ENCODE results near the gene ZCCHC14.
"Not testable (repeated sequence)": the region's sequence is repeated elsewhere in the genome, so short reads cannot be mapped to it uniquely, and the experiment has no call there.

Gene ZCCHC14

GRCh38 chr16:87497023-87497766 is 4.4 kb upstream of the ZCCHC14 start:
- not testable (repeated sequence) for DNase-seq (ENCODE audit: low read depth, low spot score)

- no peak for DNase-seq (ENCODE audit: low read depth, low spot score)
These were observed 3.6 kb upstream of the ZCCHC14 start for GRCh38 chr16:87496447-87496801.

- no peak for DNase-seq (ENCODE audit: low read depth, low spot score)
These were observed 3.0 kb upstream of the ZCCHC14 start for GRCh38 chr16:87495578-87496446.

GRCh38 chr16:87493608-87494280 is 920 bp upstream of the ZCCHC14 start:
- no peak for DNase-seq (ENCODE audit: low read depth, low spot score)

- no peak for DNase-seq (ENCODE audit: low read depth, low spot score)
These were observed 563 bp downstream of the ZCCHC14 start for GRCh38 chr16:87492291-87492630.

GRCh38 chr16:87491522-87492290 is 1.1 kb downstream of the ZCCHC14 start:
- DNase-seq (ENCODE audit: low read depth, low spot score), result no peak

- peak; percentile 30 for DNase-seq (ENCODE audit: low read depth, low spot score)
These were observed 1.9 kb downstream of the ZCCHC14 start for GRCh38 chr16:87490799-87491521.

GRCh38 chr16:87490096-87490798 is 2.6 kb downstream of the ZCCHC14 start:
- no peak for DNase-seq (ENCODE audit: low read depth, low spot score)

GRCh38 chr16:87489434-87490045 is 3.3 kb downstream of the ZCCHC14 start:
- DNase-seq (ENCODE audit: low read depth, low spot score), result no peak

- DNase-seq (ENCODE audit: low read depth, low spot score), result not testable (repeated sequence)
These were observed 3.9 kb downstream of the ZCCHC14 start for GRCh38 chr16:87488960-87489359.

- DNase-seq (ENCODE audit: low read depth, low spot score), result no peak
These were observed 5.4 kb downstream of the ZCCHC14 start for GRCh38 chr16:87487361-87487924.

GRCh38 chr16:87486713-87487247 is 6.0 kb downstream of the ZCCHC14 start:
- DNase-seq (ENCODE audit: low read depth, low spot score), result no peak

GRCh38 chr16:87486282-87486681 is 6.5 kb downstream of the ZCCHC14 start:
- DNase-seq (ENCODE audit: low read depth, low spot score), result no peak

- DNase-seq (ENCODE audit: low read depth, low spot score), result not testable (repeated sequence)
These were observed 7.0 kb downstream of the ZCCHC14 start for GRCh38 chr16:87485792-87486191.

- DNase-seq (ENCODE audit: low read depth, low spot score), result no peak
These were observed 8.1 kb downstream of the ZCCHC14 start for GRCh38 chr16:87484487-87485331.

- no peak for DNase-seq (ENCODE audit: low read depth, low spot score)
These were observed 9.3 kb downstream of the ZCCHC14 start for GRCh38 chr16:87483481-87483880.

- DNase-seq (ENCODE audit: low read depth, low spot score), result not testable (repeated sequence)
These were observed 10.2 kb downstream of the ZCCHC14 start for GRCh38 chr16:87482670-87483069.

- DNase-seq (ENCODE audit: low read depth, low spot score), result no peak
These were observed 10.6 kb downstream of the ZCCHC14 start for GRCh38 chr16:87482266-87482665.

All from activated naive CD8-positive, alpha-beta T cell treated with anti-CD3 and anti-CD28 coated beads, Interleukin-2, amount 50 U/mL, for 16 hours (primary cell).